ENCODE results near the gene ELF2. TPM values are rescaled to one million over a fixed set of nuclear protein-coding genes. Genes with fewer than 3 reads are reported as not detected.
A peak's percentile ranks its signal among the peaks of the same experiment; 100 is the strongest.
"Not testable (repeated sequence)": the region's sequence is repeated elsewhere in the genome, so short reads cannot be mapped to it uniquely, and the experiment has no call there.

Gene ELF2
- total RNA-seq, 3 donors from 2014 or later = 18.6 to 20.6 (median 18.6) TPM

DNA sequence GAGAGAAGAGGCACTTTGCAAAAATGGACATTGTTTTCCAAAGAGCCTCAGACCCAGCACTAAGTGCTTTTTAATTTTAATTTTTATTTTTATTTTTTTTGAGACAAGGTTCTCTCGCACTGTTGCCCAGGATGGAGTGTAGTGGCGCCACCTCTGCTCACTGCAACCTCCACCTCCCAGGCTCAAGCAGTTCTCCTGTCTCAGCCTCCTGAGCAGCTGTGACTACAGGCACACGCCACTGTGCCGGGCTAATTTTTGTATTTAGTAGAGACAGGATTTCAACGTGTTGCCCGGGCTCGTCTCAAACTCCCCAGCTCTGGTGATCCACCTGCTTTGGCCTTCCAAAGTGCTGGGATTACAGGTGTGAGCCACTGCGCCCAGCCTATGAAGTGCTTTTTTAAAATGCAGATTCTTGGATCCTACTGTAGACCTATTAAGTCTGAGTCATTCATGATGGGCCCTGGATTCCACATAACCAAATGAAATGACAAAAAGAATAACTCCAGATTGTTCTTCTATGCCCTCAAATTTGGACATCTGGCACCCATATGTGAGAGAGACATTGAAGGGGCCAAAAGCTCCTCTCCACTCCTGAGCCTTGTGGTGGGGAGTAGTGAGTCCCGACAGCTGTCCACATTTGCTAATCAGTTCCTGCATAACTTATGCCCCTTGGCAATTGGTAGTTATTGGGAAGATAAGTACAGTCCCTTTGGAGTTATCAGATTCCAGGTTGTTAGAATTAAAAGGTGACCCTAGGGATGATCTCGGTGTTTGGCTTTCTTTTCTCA lies 157.9 kb downstream of the ELF2 start:
- no peak for DNase-seq
- Mint-ChIP-seq H3K4me3 (no peak overlapping the region), H3K4me1 (ENCODE audit: low read depth) (peaks cover 37% of the 10 kb centered on the region), H3K9me3 (no peaks in the 10 kb centered on the region), H3K27me3 (ENCODE audit: low read depth) (no peaks in the 10 kb centered on the region), H3K36me3 (ENCODE audit: insufficient read depth) (peaks cover 9% of the 10 kb centered on the region)
- ATAC-seq = no peak

DNA sequence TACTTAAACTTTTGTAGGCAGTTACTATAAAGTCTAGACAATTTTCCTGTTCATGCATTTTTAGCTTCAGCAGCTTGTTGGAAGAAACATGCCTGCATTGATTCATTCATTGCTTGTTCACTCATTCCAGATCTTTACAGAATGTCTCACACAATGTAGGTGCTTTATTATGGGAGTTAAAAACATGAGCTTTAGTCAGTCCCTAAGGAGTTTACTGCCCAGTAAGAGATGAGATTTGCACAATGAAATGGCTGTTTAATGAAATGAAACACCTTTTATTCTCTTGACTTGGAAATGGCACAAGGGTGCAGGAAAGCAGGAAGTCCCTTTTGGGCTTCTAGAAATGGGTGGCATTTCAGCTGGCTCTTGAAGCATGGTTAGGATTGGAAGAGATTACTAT lies 158.5 kb downstream of the ELF2 start:
- H3K4me3 Mint-ChIP-seq = peak overlapping the region; percentile 30
- H3K27me3 Mint-ChIP-seq (ENCODE audit: low read depth) = no peaks in the 10 kb centered on the region
- H3K9me3 Mint-ChIP-seq = no peaks in the 10 kb centered on the region
- no peak for ATAC-seq
- DNase-seq = no peak
- H3K4me1 Mint-ChIP-seq (ENCODE audit: low read depth) = peaks cover 43% of the 10 kb centered on the region
- H3K36me3 Mint-ChIP-seq (ENCODE audit: insufficient read depth) = peaks cover 9% of the 10 kb centered on the region

GRCh38 chr4:139017861-139018260 lies 159.2 kb downstream of the ELF2 start:
- DNase-seq (no peak), ATAC-seq (no peak)
- no peaks in the 10 kb centered on the region for H3K9me3 Mint-ChIP-seq
- H3K27me3 Mint-ChIP-seq (ENCODE audit: low read depth) = no peaks in the 10 kb centered on the region
- peaks cover 9% of the 10 kb centered on the region for H3K36me3 Mint-ChIP-seq (ENCODE audit: insufficient read depth)
- H3K4me1 Mint-ChIP-seq (ENCODE audit: low read depth) = peaks cover 43% of the 10 kb centered on the region
- H3K4me3 Mint-ChIP-seq = peak overlapping the region; percentile 30

DNA sequence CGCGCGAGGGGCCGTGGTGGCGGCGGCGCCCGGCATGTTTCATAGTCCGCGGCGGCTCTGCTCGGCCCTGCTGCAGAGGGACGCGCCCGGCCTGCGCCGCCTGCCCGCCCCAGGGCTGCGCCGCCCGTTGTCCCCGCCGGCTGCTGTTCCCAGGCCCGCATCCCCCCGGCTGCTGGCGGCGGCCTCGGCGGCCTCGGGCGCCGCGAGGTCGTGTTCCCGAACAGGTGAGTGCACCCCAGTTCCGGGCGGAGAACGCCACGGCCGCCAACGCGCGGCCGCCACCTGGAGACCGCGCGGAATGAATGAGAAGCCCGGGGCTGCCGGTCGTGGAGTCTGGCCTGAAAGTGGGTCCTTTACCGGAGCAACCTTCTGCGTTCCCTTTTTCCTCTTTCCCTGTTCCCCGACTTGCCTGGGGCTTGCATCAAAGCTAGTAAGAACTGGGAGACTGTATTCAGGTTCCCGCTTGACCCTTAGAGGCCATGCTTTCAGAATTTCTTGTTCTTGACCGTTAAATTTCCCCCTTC lies 161.0 kb downstream of the ELF2 start:
- ATAC-seq (peak; percentile 27 to 32), DNase-seq (peak; percentile 35)
- peak overlapping the region; percentile 93 for H3K4me3 Mint-ChIP-seq
- H3K9me3 Mint-ChIP-seq = no peaks in the 10 kb centered on the region
- H3K27me3 Mint-ChIP-seq (ENCODE audit: low read depth) = no peaks in the 10 kb centered on the region
- peaks cover 9% of the 10 kb centered on the region for H3K36me3 Mint-ChIP-seq (ENCODE audit: insufficient read depth)
- peaks cover 43% of the 10 kb centered on the region for H3K4me1 Mint-ChIP-seq (ENCODE audit: low read depth)

GRCh38 chr4:139015269-139015947 lies 161.6 kb downstream of the ELF2 start, which contains the start of gene NOCT:
Gene NOCT, plus strand, starts transcription at chr4:139015781. Its CDS starts 201 bp downstream, at chr4:139015982.
- peaks cover 42% of the 10 kb centered on the region for H3K4me1 Mint-ChIP-seq (ENCODE audit: low read depth)
- peaks cover 7% of the 10 kb centered on the region for H3K36me3 Mint-ChIP-seq (ENCODE audit: insufficient read depth)
- ATAC-seq (peak; percentile 95 to 96), DNase-seq (peak; percentile 90)
- no peaks in the 10 kb centered on the region for H3K9me3 Mint-ChIP-seq
- peak within 1 kb of the TSS; percentile 93 for H3K4me3 Mint-ChIP-seq
- H3K27me3 Mint-ChIP-seq (ENCODE audit: low read depth) = no peaks in the 10 kb centered on the region

DNA sequence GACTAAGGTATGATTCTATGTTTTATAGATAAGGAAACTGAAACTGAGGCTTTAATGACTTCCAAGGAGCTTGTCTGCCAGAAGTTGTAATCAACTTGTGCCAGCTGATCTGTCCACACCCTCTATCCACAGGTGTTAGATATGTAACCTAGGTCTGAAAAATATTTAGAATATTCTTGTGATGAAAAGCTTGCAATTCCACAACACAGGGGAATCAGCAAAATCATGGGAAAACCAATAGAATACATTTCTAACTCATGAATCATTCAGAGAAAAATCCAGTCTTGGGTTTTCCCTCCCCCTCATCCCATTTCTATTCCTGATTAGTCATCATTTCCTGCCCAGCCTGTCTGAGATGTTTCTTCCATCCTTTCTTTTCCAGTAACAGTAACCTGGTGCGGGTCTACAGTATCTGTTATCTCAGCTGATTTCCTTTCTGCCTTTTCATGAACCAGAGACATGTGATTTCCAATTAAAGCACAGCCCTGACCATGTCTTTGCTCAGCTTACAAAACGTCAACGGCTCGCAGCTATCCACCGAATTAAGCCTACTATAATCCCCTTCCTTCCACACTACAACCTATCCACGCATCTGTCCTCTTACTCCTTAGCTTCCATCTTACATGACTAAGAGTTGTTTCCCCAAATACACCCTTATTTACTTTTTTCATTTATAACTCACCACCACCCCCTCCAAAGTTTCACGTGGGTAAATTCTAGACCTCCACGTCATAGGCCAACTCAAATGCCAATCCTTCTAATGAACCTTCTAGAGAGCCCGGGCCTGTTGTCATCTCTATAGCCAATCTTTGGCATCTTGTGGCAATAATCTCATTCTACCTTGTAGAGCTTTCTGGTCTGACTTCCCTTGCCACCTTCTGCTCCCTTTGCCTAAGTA lies 162.4 kb downstream of the ELF2 start:
- Mint-ChIP-seq H3K36me3 (ENCODE audit: insufficient read depth) (peaks cover 3% of the 10 kb centered on the region), H3K4me1 (ENCODE audit: low read depth) (peaks cover 34% of the 10 kb centered on the region), H3K27me3 (ENCODE audit: low read depth) (no peaks in the 10 kb centered on the region), H3K4me3 (peak overlapping the region; percentile 85), H3K9me3 (no peaks in the 10 kb centered on the region)
- DNase-seq (no peak), ATAC-seq (peak; percentile 2 to 16)

- no peak overlapping the region for H3K4me3 Mint-ChIP-seq
- H3K9me3 Mint-ChIP-seq = peaks cover 3% of the 10 kb centered on the region
- H3K4me1 Mint-ChIP-seq (ENCODE audit: low read depth) = peaks cover 20% of the 10 kb centered on the region
- no peaks in the 10 kb centered on the region for H3K27me3 Mint-ChIP-seq (ENCODE audit: low read depth)
- H3K36me3 Mint-ChIP-seq (ENCODE audit: insufficient read depth) = no peaks in the 10 kb centered on the region
- no peak for ATAC-seq
- no peak for DNase-seq
Observed at GRCh38 chr4:139011225-139011950, 165.6 kb downstream of the ELF2 start.

GRCh38 chr4:139009702-139010101 lies 167.3 kb downstream of the ELF2 start:
- H3K9me3 Mint-ChIP-seq = peaks cover 3% of the 10 kb centered on the region
- DNase-seq (no peak), ATAC-seq (no peak)
- H3K4me3 Mint-ChIP-seq = no peak overlapping the region
- H3K4me1 Mint-ChIP-seq (ENCODE audit: low read depth) = peaks cover 11% of the 10 kb centered on the region
- H3K36me3 Mint-ChIP-seq (ENCODE audit: insufficient read depth) = no peaks in the 10 kb centered on the region
- no peaks in the 10 kb centered on the region for H3K27me3 Mint-ChIP-seq (ENCODE audit: low read depth)

DNA sequence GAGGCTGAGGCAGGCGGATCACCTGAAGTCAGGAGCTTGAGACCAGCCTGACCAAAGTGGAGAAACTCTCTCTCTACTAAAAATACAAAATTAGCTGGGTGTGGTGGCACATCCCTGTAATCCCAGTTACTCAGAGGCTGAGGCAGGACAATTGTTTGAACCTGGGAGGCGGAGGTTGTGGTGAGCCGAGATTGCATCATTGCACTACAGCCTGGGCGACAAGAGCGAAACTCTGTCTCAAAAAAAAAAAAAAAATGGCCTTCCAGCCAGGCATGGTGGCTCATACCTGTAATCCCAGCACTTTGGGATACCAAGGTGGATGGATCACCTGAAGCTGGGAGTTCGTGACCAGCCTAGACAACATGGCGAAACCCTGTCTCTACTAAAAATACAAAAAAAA lies 168.7 kb downstream of the ELF2 start:
- H3K27me3 Mint-ChIP-seq (ENCODE audit: low read depth); H3K4me1 Mint-ChIP-seq (ENCODE audit: low read depth); DNase-seq; H3K9me3 Mint-ChIP-seq; H3K4me3 Mint-ChIP-seq; ATAC-seq; H3K36me3 Mint-ChIP-seq (ENCODE audit: insufficient read depth): not testable (repeated sequence)

GRCh38 chr4:139007640-139008039 lies 169.4 kb downstream of the ELF2 start:
- Mint-ChIP-seq H3K9me3 (peaks cover 3% of the 10 kb centered on the region), H3K27me3 (ENCODE audit: low read depth) (no peaks in the 10 kb centered on the region), H3K4me3 (no peak overlapping the region), H3K4me1 (ENCODE audit: low read depth) (no peaks in the 10 kb centered on the region), H3K36me3 (ENCODE audit: insufficient read depth) (no peaks in the 10 kb centered on the region)
- ATAC-seq (no peak), DNase-seq (no peak)

Other genes with a start within 250 kb of the ELF2 start
- 10 to 100 TPM; 23.2 to 25.8 (median 23.7) TPM for gene NOCT, start 161.4 kb downstream of the ELF2 start, total RNA-seq
- gene MGARP, start 103.0 kb upstream of the ELF2 start, total RNA-seq = under 1 TPM in 1 of 3 donors, not detected in 2; 0.23 TPM
- 100 to 1,000 TPM; 137 to 149 (median 144) TPM for gene NAA15, start 124.3 kb upstream of the ELF2 start, total RNA-seq
- 10 to 100 TPM; 46.4 to 51.9 (median 51.6) TPM for gene NDUFC1, start 125.3 kb upstream of the ELF2 start, total RNA-seq